ENCODE data around the gene DHFR2. TPM values are rescaled to one million over a fixed set of nuclear protein-coding genes. Genes with fewer than 3 reads are reported as not detected.

Gene DHFR2
- total RNA-seq, 4 donors from 2014 or later: 3.3 to 5.9 (median 4.8) TPM

GRCh38 chr3:94043285-94043684 lies 19.4 kb downstream of the DHFR2 start:
- intact Hi-C loops (cut with DNase I): no loop called here
- no peaks in the 10 kb centered on the region for H3K4me1 ChIP-seq

GRCh38 chr3:94036909-94037507 lies 25.7 kb downstream of the DHFR2 start:
- 83% methylated on average over 3 of the region's 3 CpGs for WGBS

More at GRCh38 chr3:94043285-94043684, 19.4 kb downstream of the DHFR2 start:
- TF ChIP-seq POLR2A (IDR thresholded peaks at IDR 0.05; ENCODE audit: low read depth): no peak
- no peak for TF ChIP-seq CTCF (IDR thresholded peaks at IDR 0.05)
- TF ChIP-seq POLR2AphosphoS5 (IDR thresholded peaks at IDR 0.05): no peak
- no peak for TF ChIP-seq EP300 (IDR thresholded peaks at IDR 0.05)
- H3K9me3 ChIP-seq: no peaks in the 10 kb centered on the region
- no peak overlapping the region for H3K27ac ChIP-seq (replicated peaks in 1 of 4)
- H3K4me3 ChIP-seq: no peak overlapping the region
- no peaks in the 10 kb centered on the region for H3K27me3 ChIP-seq
- 88% methylated on average over 1 of the region's 1 CpG for WGBS
- H3K36me3 ChIP-seq: peaks cover 12 to 23% (median 19%) of the 10 kb centered on the region in 4 donors
- no peak for DNase-seq (ENCODE audit: extremely low spot score)

GRCh38 chr3:94028093-94028837 lies 34.5 kb downstream of the DHFR2 start, which contains the start of gene STX19:
TSS of gene STX19 (minus strand) at chr3:94028597. CDS start at chr3:94015269, 13,328 bp downstream.
- Histone ChIP-seq H3K9me3 (no peaks in the 10 kb centered on the region), H3K36me3 (no peaks in the 10 kb centered on the region), H3K27ac (replicated peaks in 1 of 4) (no peak within 1 kb of the TSS), H3K27me3 (no peaks in the 10 kb centered on the region), H3K4me3 (no peak within 1 kb of the TSS), H3K4me1 (no peaks in the 10 kb centered on the region)
- DNase-seq (ENCODE audit: extremely low spot score): no peak
- intact Hi-C loops (cut with DNase I): no loop called here
- 85% methylated on average over 8 of the region's 8 CpGs for WGBS
- TF ChIP-seq POLR2AphosphoS5 (IDR thresholded peaks at IDR 0.05): no peak
- TF ChIP-seq EP300 (IDR thresholded peaks at IDR 0.05): no peak
- no peak for TF ChIP-seq CTCF (IDR thresholded peaks at IDR 0.05)
- no peak for TF ChIP-seq POLR2A (IDR thresholded peaks at IDR 0.05; ENCODE audit: low read depth)

More at GRCh38 chr3:94036909-94037507, 25.7 kb downstream of the DHFR2 start:
- no peak for DNase-seq (ENCODE audit: extremely low spot score)
- Histone ChIP-seq H3K36me3 (peaks cover 0 to 17% (median 3%) of the 10 kb centered on the region in 4 donors), H3K27me3 (no peaks in the 10 kb centered on the region), H3K27ac (replicated peaks in 1 of 4) (no peak overlapping the region), H3K4me3 (no peak overlapping the region), H3K4me1 (no peaks in the 10 kb centered on the region), H3K9me3 (no peaks in the 10 kb centered on the region)
- intact Hi-C loops (cut with DNase I): no loop called here
- no peak for TF ChIP-seq POLR2A (IDR thresholded peaks at IDR 0.05; ENCODE audit: low read depth)
- peak in 2 of 3 experiments; percentile 26 to 53 for TF ChIP-seq CTCF (IDR thresholded peaks at IDR 0.05)
- TF ChIP-seq POLR2AphosphoS5 (IDR thresholded peaks at IDR 0.05): no peak

GRCh38 chr3:94026623-94027022 lies 36.1 kb downstream of the DHFR2 start:
- Histone ChIP-seq H3K36me3 (no peaks in the 10 kb centered on the region), H3K27ac (replicated peaks in 1 of 4) (no peak overlapping the region), H3K27me3 (no peaks in the 10 kb centered on the region), H3K4me1 (no peaks in the 10 kb centered on the region), H3K9me3 (no peaks in the 10 kb centered on the region), H3K4me3 (no peak overlapping the region)
- no peak for DNase-seq (ENCODE audit: extremely low spot score)
- intact Hi-C loops (cut with DNase I): no loop called here
- TF ChIP-seq CTCF (IDR thresholded peaks at IDR 0.05) (no peak), POLR2AphosphoS5 (IDR thresholded peaks at IDR 0.05) (no peak), EP300 (IDR thresholded peaks at IDR 0.05) (no peak), POLR2A (IDR thresholded peaks at IDR 0.05; ENCODE audit: low read depth) (no peak)
- 83% methylated on average over 2 of the region's 2 CpGs for WGBS
